Ascending aorta (tissue), 2 donors: ENCODE measurements around the gene MARCHF9. TPM values are rescaled to one million over a fixed set of nuclear protein-coding genes. Genes with fewer than 3 reads are reported as not detected.

ENCODE experiments used
- DNase-seq, 2 donors: peaks; one replicate each; pipeline ENCODE4 v3.0.0-alpha.2; 2019; ENCODE audit warnings: low spot score in 2 of 2
- H3K27ac ChIP-seq, 2 donors: fragments of 200-600 bp; sonication (generic); one replicate each; pipeline ENCODE4 v1.5.1; 2016 to 2017; ENCODE audit warnings: mild to moderate bottlenecking in 1 of 2
- H3K27me3 ChIP-seq: fragments of 200-600 bp; sonication (generic); one replicate; pipeline ENCODE4 v1.5.1; 2017
- H3K36me3 ChIP-seq, 2 donors: fragments of 200-600 bp; sonication (generic); one replicate each; pipeline ENCODE4 v1.5.1; 2016
- H3K4me1 ChIP-seq, 2 donors: fragments of 200-600 bp; sonication (generic); one replicate each; pipeline ENCODE4 v1.5.1; 2016 to 2017; ENCODE audit warnings: mild to moderate bottlenecking in 1 of 2
- H3K4me3 ChIP-seq, 2 donors: fragments of 200-600 bp; sonication (generic); one replicate each; pipeline ENCODE4 v1.5.1; 2016 to 2017; ENCODE audit warnings: mild to moderate bottlenecking in 1 of 2
- H3K9me3 ChIP-seq, 2 donors: fragments of 200-600 bp; sonication (generic); one replicate each; pipeline ENCODE4 v1.5.1; 2016
- intact Hi-C: fragments of 100-400 bp; cut with DNase I; formaldehyde crosslinking; loops from one replicate; pipeline ENCODE4 v1.15.1; 2023
- total RNA-seq: library from RNA; depleted of rRNA; stranded (reverse); fragments of >200 nt; gene quantifications from one replicate; pipeline ENCODE4 v1.1.0, GENCODE V29; 2016
- TF ChIP-seq, protein P1 (sequence below), 3 experiments: fragments of 200-600 bp in 2 of 3; fragments of 450-650 bp in 1 of 3; sonication (generic) in 2 of 3; IDR thresholded peaks; one replicate each; pipeline ENCODE4 v1.5.1; 2016 to 2019; ENCODE audit warnings: antibody characterized with exemption in 3 of 3, mild to moderate bottlenecking in 1 of 3, moderate library complexity in 1 of 3

The MARCHF9 gene
- total RNA-seq, 1 donor from 2014 or later, result 8.4 TPM

DNA sequence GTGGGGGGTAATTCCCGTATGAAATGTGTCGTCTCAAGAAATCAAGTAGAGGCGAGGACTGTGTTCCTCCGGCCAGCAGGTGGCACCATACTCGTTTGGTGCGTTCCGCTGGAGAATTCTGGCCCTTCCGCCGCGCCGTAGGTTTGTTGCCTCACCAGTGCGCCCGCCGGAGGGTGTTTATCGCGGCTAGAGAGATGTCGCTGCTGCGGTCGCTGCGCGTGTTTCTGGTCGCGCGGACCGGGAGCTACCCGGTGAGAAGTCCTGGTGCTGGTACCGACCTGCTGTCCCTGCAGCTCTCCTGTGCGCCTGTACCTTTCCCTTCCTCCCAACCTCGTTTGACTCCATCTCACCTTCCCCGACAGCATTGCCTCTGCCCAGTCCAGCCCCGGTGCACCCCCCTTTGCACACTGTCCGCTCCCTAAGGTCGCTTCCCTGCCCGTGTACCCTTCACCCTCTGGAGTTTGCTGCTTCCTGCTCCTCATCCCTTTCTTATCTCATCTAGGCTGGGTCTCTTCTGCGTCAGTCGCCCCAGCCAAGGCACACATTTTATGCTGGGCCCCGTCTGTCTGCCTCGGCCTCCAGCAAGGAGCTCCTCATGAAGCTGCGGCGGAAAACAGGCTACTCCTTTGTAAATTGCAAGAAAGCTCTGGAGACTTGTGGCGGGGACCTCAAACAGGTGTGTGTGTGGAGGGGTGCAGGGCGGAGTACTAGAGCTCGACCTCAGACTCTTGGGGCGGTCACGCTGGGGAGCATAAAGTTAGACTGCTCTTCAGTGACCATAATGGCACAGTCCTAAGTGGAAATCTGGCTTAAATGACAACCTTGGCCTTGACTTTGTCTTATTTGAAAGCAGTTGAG, 27.9 kb downstream of the MARCHF9 start, which contains the start of gene TSFM:
Gene TSFM (plus strand): TSS at position 180 of the 858 bp plus-strand sequence. CDS start 15 bp downstream, at position 195.
- intact Hi-C loops, result loop anchor here (1.0 kb wide), 1 partner anchor 122 kb away; no protein-coding TSS in a partner anchor
- TF ChIP-seq, protein P1, sequence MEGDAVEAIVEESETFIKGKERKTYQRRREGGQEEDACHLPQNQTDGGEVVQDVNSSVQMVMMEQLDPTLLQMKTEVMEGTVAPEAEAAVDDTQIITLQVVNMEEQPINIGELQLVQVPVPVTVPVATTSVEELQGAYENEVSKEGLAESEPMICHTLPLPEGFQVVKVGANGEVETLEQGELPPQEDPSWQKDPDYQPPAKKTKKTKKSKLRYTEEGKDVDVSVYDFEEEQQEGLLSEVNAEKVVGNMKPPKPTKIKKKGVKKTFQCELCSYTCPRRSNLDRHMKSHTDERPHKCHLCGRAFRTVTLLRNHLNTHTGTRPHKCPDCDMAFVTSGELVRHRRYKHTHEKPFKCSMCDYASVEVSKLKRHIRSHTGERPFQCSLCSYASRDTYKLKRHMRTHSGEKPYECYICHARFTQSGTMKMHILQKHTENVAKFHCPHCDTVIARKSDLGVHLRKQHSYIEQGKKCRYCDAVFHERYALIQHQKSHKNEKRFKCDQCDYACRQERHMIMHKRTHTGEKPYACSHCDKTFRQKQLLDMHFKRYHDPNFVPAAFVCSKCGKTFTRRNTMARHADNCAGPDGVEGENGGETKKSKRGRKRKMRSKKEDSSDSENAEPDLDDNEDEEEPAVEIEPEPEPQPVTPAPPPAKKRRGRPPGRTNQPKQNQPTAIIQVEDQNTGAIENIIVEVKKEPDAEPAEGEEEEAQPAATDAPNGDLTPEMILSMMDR (IDR thresholded peaks at IDR 0.05), result peak; percentile 89 to 93 (median 91)
- H3K27ac ChIP-seq, result peak within 1 kb of the TSS; percentile 48 to 70
- peaks cover 20 to 24% of the 10 kb centered on the region in 2 donors for H3K36me3 ChIP-seq
- H3K4me3 ChIP-seq, result peak within 1 kb of the TSS; percentile 77 to 97
- peak; percentile 75 to 97 for DNase-seq
- H3K9me3 ChIP-seq, result no peaks in the 10 kb centered on the region
- no peaks in the 10 kb centered on the region for H3K27me3 ChIP-seq
- H3K4me1 ChIP-seq, result peaks cover 7 to 14% of the 10 kb centered on the region in 2 donors

DNA sequence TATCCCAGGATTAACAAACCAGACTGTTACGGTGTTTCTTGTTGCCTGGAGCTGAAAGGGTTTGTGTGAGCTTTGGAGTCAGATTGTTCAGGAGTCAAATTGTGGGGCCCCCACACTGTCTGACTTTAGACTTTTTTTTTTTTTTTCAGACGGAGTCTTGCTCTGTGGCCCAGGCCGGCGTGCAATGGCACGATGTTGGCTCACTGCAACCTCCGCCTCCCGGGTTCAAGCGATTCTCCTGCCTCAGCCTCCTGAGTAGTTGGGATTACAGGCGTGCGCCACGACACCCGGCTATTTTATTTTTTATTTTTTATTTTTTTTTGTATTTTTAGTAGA, 28.5 kb downstream of the MARCHF9 start:
- H3K9me3 ChIP-seq, result no peaks in the 10 kb centered on the region
- H3K4me3 ChIP-seq, result peak overlapping the region; percentile 77 to 97
- intact Hi-C loops, result no loop called here
- peaks cover 7 to 14% of the 10 kb centered on the region in 2 donors for H3K4me1 ChIP-seq
- no peak overlapping the region for H3K27ac ChIP-seq
- H3K36me3 ChIP-seq, result peaks cover 26 to 28% of the 10 kb centered on the region in 2 donors
- no peak for DNase-seq
- TF ChIP-seq, protein P1 (IDR thresholded peaks at IDR 0.05), result no peak
- no peaks in the 10 kb centered on the region for H3K27me3 ChIP-seq

DNA sequence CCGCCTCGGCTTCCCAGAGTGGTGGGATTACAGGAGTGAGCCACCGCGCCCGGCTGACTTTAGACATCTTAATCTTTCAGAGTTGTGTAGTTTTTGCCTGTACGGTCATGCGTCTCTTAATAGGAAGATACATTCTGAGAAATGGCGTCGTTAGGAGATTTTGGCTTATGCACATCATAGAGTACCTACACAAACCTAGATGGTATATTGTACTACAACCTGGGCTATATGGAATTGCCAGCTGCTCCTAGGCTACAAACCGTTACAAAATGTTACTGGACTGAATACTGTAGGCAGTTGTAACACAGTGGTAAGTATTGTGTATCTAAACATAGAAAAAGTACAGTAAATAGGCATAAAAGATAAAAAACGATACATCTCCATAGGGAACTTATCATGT, 29.0 kb downstream of the MARCHF9 start:
- DNase-seq, result no peak
- Histone ChIP-seq H3K4me3 (peak overlapping the region in 1 of 2 donors; percentile 97), H3K27me3 (no peaks in the 10 kb centered on the region), H3K4me1 (peaks cover 7 to 14% of the 10 kb centered on the region in 2 donors), H3K9me3 (no peaks in the 10 kb centered on the region), H3K27ac (no peak overlapping the region), H3K36me3 (peaks cover 29 to 33% of the 10 kb centered on the region in 2 donors)
- TF ChIP-seq, protein P1 (IDR thresholded peaks at IDR 0.05), result no peak
- intact Hi-C loops, result no loop called here

DNA sequence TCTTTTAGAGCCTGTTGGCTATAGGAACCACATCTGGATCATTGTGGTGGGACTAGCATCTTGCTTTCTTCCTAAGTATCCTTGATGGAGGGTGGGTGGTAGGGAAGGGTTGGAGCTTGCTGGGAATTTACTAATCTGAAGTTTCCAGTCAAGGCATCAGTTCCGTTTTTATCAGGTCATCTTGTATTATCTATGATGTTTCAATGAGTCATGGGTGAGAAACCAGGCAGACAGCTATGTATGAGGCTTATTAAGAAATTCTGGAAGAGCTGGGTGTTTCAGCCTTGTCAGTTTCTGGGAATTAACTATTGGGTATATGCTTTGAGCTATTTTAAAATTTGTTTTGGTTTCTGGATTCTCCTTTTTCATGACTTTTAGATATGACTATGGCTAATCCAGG, 39.0 kb downstream of the MARCHF9 start:
- Histone ChIP-seq H3K27ac (no peak overlapping the region), H3K4me3 (no peak overlapping the region), H3K4me1 (no peaks in the 10 kb centered on the region), H3K9me3 (no peaks in the 10 kb centered on the region), H3K36me3 (peaks cover 55 to 73% of the 10 kb centered on the region in 2 donors), H3K27me3 (no peaks in the 10 kb centered on the region)
- TF ChIP-seq, protein P1 (IDR thresholded peaks at IDR 0.05), result no peak
- no peak for DNase-seq
- intact Hi-C loops, result no loop called here

DNA sequence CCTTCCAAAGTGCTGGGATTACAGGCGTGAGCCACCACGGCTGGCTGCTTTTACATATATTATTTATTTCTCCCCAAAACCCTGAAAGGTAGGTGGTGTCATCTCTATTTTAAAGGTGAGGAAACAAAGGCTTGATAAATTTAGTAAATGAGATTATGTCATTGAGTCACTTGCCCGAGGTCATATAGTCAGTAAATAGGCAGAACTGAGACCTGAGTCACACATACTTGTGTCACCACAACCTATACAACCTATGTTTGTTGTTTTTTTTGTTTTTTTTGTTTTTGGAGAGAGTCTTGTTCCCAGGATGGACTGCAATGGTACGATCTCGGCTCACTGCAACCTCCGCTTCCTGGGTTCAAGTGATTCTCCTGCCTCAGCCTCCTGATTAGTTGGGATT, 40.5 kb downstream of the MARCHF9 start:
- intact Hi-C loops, result no loop called here
- H3K9me3 ChIP-seq, result no peaks in the 10 kb centered on the region
- no peaks in the 10 kb centered on the region for H3K4me1 ChIP-seq
- H3K27ac ChIP-seq, result no peak overlapping the region
- H3K4me3 ChIP-seq, result no peak overlapping the region
- H3K36me3 ChIP-seq, result peaks cover 68 to 73% of the 10 kb centered on the region in 2 donors
- TF ChIP-seq, protein P1 (IDR thresholded peaks at IDR 0.05), result no peak
- no peaks in the 10 kb centered on the region for H3K27me3 ChIP-seq
- peak in 1 of 2 donors; percentile 16 for DNase-seq
